Measurements from ENCODE around the gene SFN.
"Not testable (repeated sequence)": the region's sequence is repeated elsewhere in the genome, so short reads cannot be mapped to it uniquely, and the experiment has no call there.

Gene SFN

DNA sequence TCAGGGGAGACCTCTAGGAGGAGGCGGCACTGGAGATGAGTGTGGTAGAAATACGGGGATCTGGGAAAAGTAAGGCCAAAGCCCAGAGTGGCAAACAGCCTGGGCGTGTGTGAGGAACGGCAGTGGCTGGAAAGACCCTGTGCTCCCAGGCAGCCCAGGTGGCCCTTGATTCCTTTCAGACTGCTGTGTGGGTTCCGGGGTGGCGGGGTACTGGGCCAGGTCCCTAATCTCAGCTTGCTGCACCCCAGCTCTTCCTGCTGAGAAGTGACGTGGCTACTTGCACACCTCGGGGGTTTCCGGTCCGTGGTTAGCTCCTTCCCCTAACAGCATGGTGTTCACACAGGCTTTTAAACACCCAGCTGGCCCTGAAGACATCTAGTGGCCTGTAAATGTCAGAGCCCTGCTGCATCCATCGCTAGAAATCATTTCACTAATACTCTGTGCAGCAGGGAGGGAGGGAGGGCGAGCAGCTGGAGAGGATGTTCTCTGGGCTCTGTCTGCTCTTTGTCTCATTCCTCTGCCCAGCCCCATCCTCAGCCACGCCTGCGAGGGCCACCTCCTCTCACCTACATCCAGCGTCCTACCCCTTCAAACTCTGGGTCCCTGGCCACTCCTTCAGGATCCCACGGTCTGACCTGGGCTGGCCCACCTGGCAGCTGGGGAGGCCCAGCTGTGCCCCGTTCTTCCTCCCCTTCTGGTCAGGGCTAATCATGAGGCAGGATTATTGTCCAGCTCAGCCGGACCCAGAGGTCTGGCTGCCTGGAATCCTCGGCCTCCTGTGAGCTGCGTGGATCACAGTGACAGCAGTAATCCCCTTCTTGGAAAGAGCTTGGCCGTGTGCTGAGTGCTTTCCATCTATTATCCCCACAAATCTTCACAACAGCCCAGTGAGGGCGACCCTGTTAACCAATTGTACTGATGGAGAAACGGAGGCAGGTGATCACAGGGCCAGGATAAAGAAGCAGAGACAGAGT, 29.2 kb upstream of the SFN start:
- Histone ChIP-seq H3K36me3 (replicated peaks in 1 of 2; ENCODE audit: control insufficient read depth in 2 of 2, insufficient read depth in 2 of 2, low read length in 2 of 2) (peaks cover 44 to 80% of the 10 kb centered on the region in 2 donors), H2AK5ac (ENCODE audit: low read depth, low read length) (no peak overlapping the region), H3K9me3 (replicated peaks in 1 of 2; ENCODE audit: control insufficient read depth in 2 of 2, insufficient read depth in 1 of 2, low read depth in 1 of 2, low read length in 2 of 2) (peaks cover 0 to 4% of the 10 kb centered on the region in 2 donors), H3K27ac (replicated peaks; ENCODE audit: low read length) (peak overlapping the region; percentile 29), H3K4ac (ENCODE audit: low read length) (no peak overlapping the region), H4K91ac (ENCODE audit: low read depth, low read length, poor library complexity) (no peak overlapping the region), H3K4me1 (ENCODE audit: control insufficient read depth in 2 of 2, insufficient read depth in 1 of 2, low read depth in 1 of 2, low read length in 2 of 2) (peaks cover 0 to 5% of the 10 kb centered on the region in 2 donors), H3K23ac (ENCODE audit: low read depth, low read length, poor library complexity) (peak overlapping the region; percentile 25), H3K79me1 (ENCODE audit: low read depth, low read length) (peaks cover 25% of the 10 kb centered on the region), H3K14ac (ENCODE audit: low read length) (no peak overlapping the region), H3K27me3 (ENCODE audit: control insufficient read depth in 3 of 3, insufficient read depth in 3 of 3, low read depth in 1 of 3, low read length in 3 of 3) (peaks cover 0 to 1% (median 0%) of the 10 kb centered on the region in 3 experiments), H3K18ac (ENCODE audit: low read length) (no peak overlapping the region), H2BK15ac (ENCODE audit: low read length) (no peak overlapping the region), H2BK5ac (ENCODE audit: low read length) (peak overlapping the region; percentile 17), H3K9ac (ENCODE audit: low read depth, low read length, poor library complexity) (no peak overlapping the region), H2BK120ac (ENCODE audit: low read depth, low read length) (no peak overlapping the region), H4K8ac (ENCODE audit: low read depth, low read length) (no peak overlapping the region), H2BK12ac (ENCODE audit: low read length) (no peak overlapping the region), H2AFZ (ENCODE audit: low read length) (no peak overlapping the region), H3K4me3 (ENCODE audit: low read length in 2 of 2) (no peak overlapping the region), H3K4me2 (ENCODE audit: insufficient read depth, low read length, poor library complexity, severe bottlenecking) (no peak overlapping the region)
- WGBS, 2 donors (ENCODE audit: extremely low coverage in 2 of 2, insufficient read length in 2 of 2, insufficient replicate concordance in 1 of 2), result no CpG with 5 or more reads among the region's 23 CpGs
- no peak for DNase-seq (ENCODE audit: low spot score)

DNA sequence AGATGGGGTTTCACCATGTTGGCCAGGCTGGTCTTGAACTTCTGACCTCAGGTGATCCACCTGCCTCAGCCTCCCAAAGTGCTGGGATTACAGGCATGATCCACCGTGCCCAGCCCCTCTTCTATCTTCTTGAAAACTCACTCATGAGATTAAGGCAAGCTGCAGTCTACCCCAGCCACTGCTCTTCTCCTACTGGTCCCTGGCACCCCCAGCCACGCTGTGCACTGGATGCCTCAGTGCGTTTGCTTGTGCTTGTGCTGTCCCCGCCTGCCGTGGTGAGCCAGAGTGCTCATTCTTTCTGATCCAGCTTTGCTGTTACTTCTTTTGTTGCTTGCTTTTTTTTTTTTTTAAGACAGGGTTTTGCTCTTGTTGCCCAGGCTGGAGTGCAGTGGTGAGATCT, 25.3 kb upstream of the SFN start:
- not testable (repeated sequence) for H2AK5ac ChIP-seq (ENCODE audit: low read depth, low read length); H3K9ac ChIP-seq (ENCODE audit: low read depth, low read length, poor library complexity); H3K4ac ChIP-seq (ENCODE audit: low read length); H3K14ac ChIP-seq (ENCODE audit: low read length); H3K18ac ChIP-seq (ENCODE audit: low read length); H3K9me3 ChIP-seq (replicated peaks in 1 of 2; ENCODE audit: control insufficient read depth in 2 of 2, insufficient read depth in 1 of 2, low read depth in 1 of 2, low read length in 2 of 2); H3K23ac ChIP-seq (ENCODE audit: low read depth, low read length, poor library complexity); H3K79me1 ChIP-seq (ENCODE audit: low read depth, low read length); H3K4me1 ChIP-seq (ENCODE audit: control insufficient read depth in 2 of 2, insufficient read depth in 1 of 2, low read depth in 1 of 2, low read length in 2 of 2); H2BK15ac ChIP-seq (ENCODE audit: low read length); H3K27me3 ChIP-seq (ENCODE audit: control insufficient read depth in 3 of 3, insufficient read depth in 3 of 3, low read depth in 1 of 3, low read length in 3 of 3); H2AFZ ChIP-seq (ENCODE audit: low read length); H3K4me3 ChIP-seq (ENCODE audit: low read length in 2 of 2); H2BK5ac ChIP-seq (ENCODE audit: low read length); H3K4me2 ChIP-seq (ENCODE audit: insufficient read depth, low read length, poor library complexity, severe bottlenecking); H4K8ac ChIP-seq (ENCODE audit: low read depth, low read length); H2BK120ac ChIP-seq (ENCODE audit: low read depth, low read length); H3K27ac ChIP-seq (replicated peaks; ENCODE audit: low read length); H4K91ac ChIP-seq (ENCODE audit: low read depth, low read length, poor library complexity); H2BK12ac ChIP-seq (ENCODE audit: low read length); DNase-seq (ENCODE audit: low spot score)
- peaks cover 53 to 77% of the 10 kb centered on the region in 2 donors for H3K36me3 ChIP-seq (replicated peaks in 1 of 2; ENCODE audit: control insufficient read depth in 2 of 2, insufficient read depth in 2 of 2, low read length in 2 of 2)
- no CpG with 5 or more reads among the region's 5 CpGs for WGBS, 2 donors (ENCODE audit: extremely low coverage in 2 of 2, insufficient read length in 2 of 2, insufficient replicate concordance in 1 of 2)

DNA sequence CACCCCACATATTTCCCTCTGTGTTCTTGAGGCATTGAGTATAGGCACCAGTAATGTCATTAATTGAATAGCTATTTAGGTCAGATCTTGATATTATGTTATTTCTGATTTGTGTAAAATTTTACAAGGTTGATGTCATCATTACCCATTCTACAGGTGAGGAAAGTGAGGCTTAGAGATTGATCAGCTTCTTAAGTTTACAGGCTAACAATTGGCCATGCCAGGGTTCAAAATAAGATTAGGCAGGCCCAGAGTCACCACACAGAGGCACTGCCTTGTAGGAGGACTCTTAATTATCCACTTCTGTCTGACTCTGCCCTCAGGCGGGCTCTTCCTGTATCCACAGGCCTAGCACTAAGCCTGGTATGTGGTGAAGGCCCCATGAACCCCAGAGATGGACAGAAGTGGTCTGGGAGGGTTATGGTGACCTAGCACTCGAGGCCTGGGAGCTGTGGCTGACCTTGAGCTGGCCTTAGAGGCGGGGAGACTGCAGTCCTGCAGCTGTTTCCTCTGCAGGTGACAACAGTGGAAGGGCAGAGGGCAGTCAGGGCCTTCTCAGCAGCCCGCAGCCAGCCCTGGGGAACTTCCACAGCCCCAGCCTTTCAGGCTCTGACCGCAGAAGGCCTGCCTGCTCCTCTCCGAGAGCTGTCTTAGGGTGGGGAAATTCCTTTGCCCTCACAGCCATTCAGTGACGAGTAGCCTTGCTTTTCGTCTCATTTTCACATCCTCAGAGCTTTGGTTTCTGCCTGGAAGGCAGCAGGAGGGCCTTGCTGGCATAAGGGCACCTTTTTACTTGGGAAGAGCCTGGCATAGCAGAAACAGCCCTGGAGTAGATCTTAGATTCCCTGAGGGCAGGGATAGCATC, 24.2 kb upstream of the SFN start:
- no peak overlapping the region for H3K4ac ChIP-seq (ENCODE audit: low read length)
- peaks cover 48 to 77% of the 10 kb centered on the region in 2 donors for H3K36me3 ChIP-seq (replicated peaks in 1 of 2; ENCODE audit: control insufficient read depth in 2 of 2, insufficient read depth in 2 of 2, low read length in 2 of 2)
- H2BK120ac ChIP-seq (ENCODE audit: low read depth, low read length), result no peak overlapping the region
- no peak overlapping the region for H3K9ac ChIP-seq (ENCODE audit: low read depth, low read length, poor library complexity)
- no peak overlapping the region for H3K27ac ChIP-seq (replicated peaks; ENCODE audit: low read length)
- H4K91ac ChIP-seq (ENCODE audit: low read depth, low read length, poor library complexity), result no peak overlapping the region
- no peak overlapping the region for H2AK5ac ChIP-seq (ENCODE audit: low read depth, low read length)
- H3K9me3 ChIP-seq (replicated peaks in 1 of 2; ENCODE audit: control insufficient read depth in 2 of 2, insufficient read depth in 1 of 2, low read depth in 1 of 2, low read length in 2 of 2), result peaks cover 0 to 4% of the 10 kb centered on the region in 2 donors
- no peak overlapping the region for H4K8ac ChIP-seq (ENCODE audit: low read depth, low read length)
- H3K79me1 ChIP-seq (ENCODE audit: low read depth, low read length), result peaks cover 6% of the 10 kb centered on the region
- H2BK5ac ChIP-seq (ENCODE audit: low read length), result no peak overlapping the region
- no peak for DNase-seq (ENCODE audit: low spot score)
- H3K27me3 ChIP-seq (ENCODE audit: control insufficient read depth in 3 of 3, insufficient read depth in 3 of 3, low read depth in 1 of 3, low read length in 3 of 3), result peaks cover 0 to 1% (median 0%) of the 10 kb centered on the region in 3 experiments
- no peak overlapping the region for H3K4me3 ChIP-seq (ENCODE audit: low read length in 2 of 2)
- H3K4me1 ChIP-seq (ENCODE audit: control insufficient read depth in 2 of 2, insufficient read depth in 1 of 2, low read depth in 1 of 2, low read length in 2 of 2), result no peaks in the 10 kb centered on the region
- WGBS, 2 donors (ENCODE audit: extremely low coverage in 2 of 2, insufficient read length in 2 of 2, insufficient replicate concordance in 1 of 2), result no CpG with 5 or more reads among the region's 8 CpGs
- peak overlapping the region; percentile 47 for H3K14ac ChIP-seq (ENCODE audit: low read length)
- H3K23ac ChIP-seq (ENCODE audit: low read depth, low read length, poor library complexity), result no peak overlapping the region
- H2BK15ac ChIP-seq (ENCODE audit: low read length), result peak overlapping the region; percentile 6
- peak overlapping the region; percentile 48 for H3K18ac ChIP-seq (ENCODE audit: low read length)
- H2BK12ac ChIP-seq (ENCODE audit: low read length), result no peak overlapping the region
- H3K4me2 ChIP-seq (ENCODE audit: insufficient read depth, low read length, poor library complexity, severe bottlenecking), result no peak overlapping the region
- H2AFZ ChIP-seq (ENCODE audit: low read length), result no peak overlapping the region

DNA sequence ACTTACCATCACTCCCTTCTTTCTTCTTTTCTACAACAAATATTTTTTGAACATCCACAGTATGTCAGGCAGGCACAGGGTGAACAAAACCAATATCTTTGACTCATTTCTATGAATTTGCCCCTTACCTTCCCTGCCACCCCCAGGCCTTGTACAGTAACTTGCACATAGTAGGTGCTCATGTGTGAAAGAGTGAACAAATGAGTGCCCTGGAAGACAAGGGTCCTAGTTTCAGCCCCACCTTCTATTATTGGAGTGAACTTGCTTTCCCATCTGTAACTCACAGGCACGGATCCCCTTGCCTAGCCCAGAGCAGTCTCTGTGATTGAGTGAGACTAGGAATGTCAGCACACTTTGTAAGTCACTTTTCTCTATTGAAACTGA, 23.6 kb upstream of the SFN start:
- DNase-seq (ENCODE audit: low spot score), result no peak
- Histone ChIP-seq H3K27me3 (ENCODE audit: control insufficient read depth in 3 of 3, insufficient read depth in 3 of 3, low read depth in 1 of 3, low read length in 3 of 3) (peaks cover 0 to 1% (median 0%) of the 10 kb centered on the region in 3 experiments), H3K4me2 (ENCODE audit: insufficient read depth, low read length, poor library complexity, severe bottlenecking) (no peak overlapping the region), H3K36me3 (replicated peaks in 1 of 2; ENCODE audit: control insufficient read depth in 2 of 2, insufficient read depth in 2 of 2, low read length in 2 of 2) (peaks cover 42 to 75% of the 10 kb centered on the region in 2 donors), H3K18ac (ENCODE audit: low read length) (no peak overlapping the region), H2AK5ac (ENCODE audit: low read depth, low read length) (no peak overlapping the region), H2BK15ac (ENCODE audit: low read length) (no peak overlapping the region), H3K4me1 (ENCODE audit: control insufficient read depth in 2 of 2, insufficient read depth in 1 of 2, low read depth in 1 of 2, low read length in 2 of 2) (no peaks in the 10 kb centered on the region), H3K4ac (ENCODE audit: low read length) (no peak overlapping the region), H3K9ac (ENCODE audit: low read depth, low read length, poor library complexity) (no peak overlapping the region), H2BK5ac (ENCODE audit: low read length) (no peak overlapping the region), H4K8ac (ENCODE audit: low read depth, low read length) (no peak overlapping the region), H3K27ac (replicated peaks; ENCODE audit: low read length) (no peak overlapping the region), H2AFZ (ENCODE audit: low read length) (no peak overlapping the region), H3K9me3 (replicated peaks in 1 of 2; ENCODE audit: control insufficient read depth in 2 of 2, insufficient read depth in 1 of 2, low read depth in 1 of 2, low read length in 2 of 2) (peaks cover 0 to 3% of the 10 kb centered on the region in 2 donors), H2BK12ac (ENCODE audit: low read length) (no peak overlapping the region), H3K14ac (ENCODE audit: low read length) (no peak overlapping the region), H3K79me1 (ENCODE audit: low read depth, low read length) (peaks cover 4% of the 10 kb centered on the region), H3K23ac (ENCODE audit: low read depth, low read length, poor library complexity) (no peak overlapping the region), H2BK120ac (ENCODE audit: low read depth, low read length) (no peak overlapping the region), H4K91ac (ENCODE audit: low read depth, low read length, poor library complexity) (no peak overlapping the region), H3K4me3 (ENCODE audit: low read length in 2 of 2) (no peak overlapping the region)
- no CpG with 5 or more reads among the region's 1 CpG for WGBS, 2 donors (ENCODE audit: extremely low coverage in 2 of 2, insufficient read length in 2 of 2, insufficient replicate concordance in 1 of 2)

Measured in neuronal stem cell (in vitro differentiated cells).